HEK293 (cell line): ENCODE results near the gene RAI14.

Source experiments
- BCL11B ChIP-seq: fragments of 450-650 bp; formaldehyde crosslinking; IDR thresholded peaks from 2 replicates; pipeline ENCODE4 v1.5.1; 2016; ENCODE audit warnings: low read depth, missing biosample characterization, missing genetic modification characterization
- FEZF1 ChIP-seq: fragments of 450-650 bp; formaldehyde crosslinking; IDR thresholded peaks from 2 replicates; pipeline ENCODE4 v1.5.1; 2016; ENCODE audit warnings: missing biosample characterization, missing genetic modification characterization
- GLI2 ChIP-seq: fragments of 450-650 bp; formaldehyde crosslinking; IDR thresholded peaks from 2 replicates; pipeline ENCODE4; 2017; ENCODE audit warnings: missing biosample characterization, missing genetic modification characterization, low read depth, borderline replicate concordance
- GLI4 ChIP-seq: fragments of 450-650 bp; formaldehyde crosslinking; IDR thresholded peaks from 2 replicates; pipeline ENCODE4 v1.5.1; 2016; ENCODE audit warnings: missing biosample characterization, missing genetic modification characterization
- KLF1 ChIP-seq: fragments of 450-650 bp; formaldehyde crosslinking; IDR thresholded peaks from 2 replicates; pipeline ENCODE4 v1.5.1; 2016; ENCODE audit warnings: missing biosample characterization, missing genetic modification characterization
- KLF17 ChIP-seq: fragments of 450-650 bp; formaldehyde crosslinking; IDR thresholded peaks from 2 replicates; pipeline ENCODE4 v1.5.1; 2016; ENCODE audit warnings: missing biosample characterization, missing genetic modification characterization
- OSR2 ChIP-seq: fragments of 450-650 bp; formaldehyde crosslinking; IDR thresholded peaks from 2 replicates; pipeline ENCODE4 v1.5.1; 2016; ENCODE audit warnings: missing biosample characterization, missing genetic modification characterization
- PATZ1 ChIP-seq: fragments of 450-650 bp; formaldehyde crosslinking; IDR thresholded peaks from 2 replicates; pipeline ENCODE4 v1.5.1; 2016; ENCODE audit warnings: missing biosample characterization, missing genetic modification characterization
- YY2 ChIP-seq: fragments of 450-650 bp; formaldehyde crosslinking; IDR thresholded peaks from 2 replicates; pipeline ENCODE4 v1.5.1; 2016; ENCODE audit warnings: missing biosample characterization, missing genetic modification characterization
- ZBTB48 ChIP-seq: fragments of 450-650 bp; formaldehyde crosslinking; IDR thresholded peaks from 2 replicates; pipeline ENCODE4 v1.5.1; 2016; ENCODE audit warnings: missing biosample characterization, missing genetic modification characterization
- ZIC2 ChIP-seq: fragments of 450-650 bp; formaldehyde crosslinking; IDR thresholded peaks from 2 replicates; pipeline ENCODE4 v1.5.1; 2016; ENCODE audit warnings: missing biosample characterization, missing genetic modification characterization
- ZNF169 ChIP-seq: fragments of 450-650 bp; formaldehyde crosslinking; IDR thresholded peaks from 2 replicates; pipeline ENCODE4 v1.5.1; 2016; ENCODE audit warnings: missing biosample characterization, missing genetic modification characterization
- ZNF214 ChIP-seq: fragments of 450-650 bp; formaldehyde crosslinking; IDR thresholded peaks from 2 replicates; pipeline ENCODE4 v1.5.1; 2017; ENCODE audit warnings: missing biosample characterization, mild to moderate bottlenecking, missing genetic modification characterization, borderline replicate concordance
- ZNF23 ChIP-seq: fragments of 450-650 bp; formaldehyde crosslinking; IDR thresholded peaks from 2 replicates; pipeline ENCODE4 v1.5.1; 2016; ENCODE audit warnings: missing biosample characterization, missing genetic modification characterization, borderline replicate concordance
- ZNF24 ChIP-seq: fragments of 450-650 bp; formaldehyde crosslinking; IDR thresholded peaks from 2 replicates; pipeline ENCODE4 v1.5.1; 2016; ENCODE audit warnings: missing biosample characterization, missing genetic modification characterization
- ZNF292 ChIP-seq: fragments of 450-650 bp; formaldehyde crosslinking; IDR thresholded peaks from 2 replicates; pipeline ENCODE4 v1.5.1; 2016; ENCODE audit warnings: low read depth, missing biosample characterization, missing genetic modification characterization, borderline replicate concordance
- ZNF354C ChIP-seq: fragments of 450-650 bp; formaldehyde crosslinking; IDR thresholded peaks from 2 replicates; pipeline ENCODE4 v1.5.1; 2016; ENCODE audit warnings: missing biosample characterization, missing genetic modification characterization, low read depth, borderline replicate concordance
- ZNF398 ChIP-seq: fragments of 450-650 bp; formaldehyde crosslinking; IDR thresholded peaks from 2 replicates; pipeline ENCODE4 v1.5.1; 2017; ENCODE audit warnings: missing biosample characterization, missing genetic modification characterization
- ZNF404 ChIP-seq: fragments of 450-650 bp; formaldehyde crosslinking; IDR thresholded peaks from 2 replicates; pipeline ENCODE4 v1.5.1; 2017; ENCODE audit warnings: missing biosample characterization, missing genetic modification characterization
- ZNF426 ChIP-seq: fragments of 450-650 bp; formaldehyde crosslinking; IDR thresholded peaks from 2 replicates; pipeline ENCODE4 v1.5.1; 2017; ENCODE audit warnings: missing biosample characterization, missing genetic modification characterization, mild to moderate bottlenecking, inconsistent platforms, moderate library complexity
- ZNF449 ChIP-seq: fragments of 450-650 bp; formaldehyde crosslinking; IDR thresholded peaks from 2 replicates; pipeline ENCODE4 v1.5.1; 2017; ENCODE audit warnings: missing biosample characterization, mild to moderate bottlenecking, missing genetic modification characterization, moderate library complexity
- ZNF473 ChIP-seq: fragments of 450-650 bp; formaldehyde crosslinking; IDR thresholded peaks from 2 replicates; pipeline ENCODE4 v1.5.1; 2017; ENCODE audit warnings: missing biosample characterization, missing genetic modification characterization
- ZNF501 ChIP-seq: fragments of 450-650 bp; formaldehyde crosslinking; IDR thresholded peaks from 2 replicates; pipeline ENCODE4 v1.5.1; 2016; ENCODE audit warnings: missing biosample characterization, missing genetic modification characterization
- ZNF560 ChIP-seq: fragments of 450-650 bp; formaldehyde crosslinking; IDR thresholded peaks from 2 replicates; pipeline ENCODE4 v1.5.1; 2017; ENCODE audit warnings: missing biosample characterization, missing genetic modification characterization, borderline replicate concordance
- ZNF585B ChIP-seq: fragments of 450-650 bp; formaldehyde crosslinking; IDR thresholded peaks from 2 replicates; pipeline ENCODE4 v1.5.1; 2016; ENCODE audit warnings: missing biosample characterization, missing genetic modification characterization
- ZNF664 ChIP-seq: fragments of 450-650 bp; formaldehyde crosslinking; IDR thresholded peaks from 2 replicates; pipeline ENCODE4 v1.5.1; 2016; ENCODE audit warnings: missing biosample characterization, missing genetic modification characterization
- TF ChIP-seq, protein P1 (sequence below): fragments of 450-650 bp; formaldehyde crosslinking; IDR thresholded peaks from 2 replicates; pipeline ENCODE4 v1.5.1; 2016; ENCODE audit warnings: missing biosample characterization, missing genetic modification characterization
- TF ChIP-seq, protein P2 (sequence below): fragments of 450-650 bp; formaldehyde crosslinking; conservative IDR thresholded peaks from 2 replicates; pipeline ENCODE4 v1.5.1; 2016; ENCODE audit warnings: low read depth, missing biosample characterization, missing genetic modification characterization

Gene RAI14

GRCh38 chr5:34656001-34656699, at the start of gene RAI14 (continued):
- TF ChIP-seq, protein P1, sequence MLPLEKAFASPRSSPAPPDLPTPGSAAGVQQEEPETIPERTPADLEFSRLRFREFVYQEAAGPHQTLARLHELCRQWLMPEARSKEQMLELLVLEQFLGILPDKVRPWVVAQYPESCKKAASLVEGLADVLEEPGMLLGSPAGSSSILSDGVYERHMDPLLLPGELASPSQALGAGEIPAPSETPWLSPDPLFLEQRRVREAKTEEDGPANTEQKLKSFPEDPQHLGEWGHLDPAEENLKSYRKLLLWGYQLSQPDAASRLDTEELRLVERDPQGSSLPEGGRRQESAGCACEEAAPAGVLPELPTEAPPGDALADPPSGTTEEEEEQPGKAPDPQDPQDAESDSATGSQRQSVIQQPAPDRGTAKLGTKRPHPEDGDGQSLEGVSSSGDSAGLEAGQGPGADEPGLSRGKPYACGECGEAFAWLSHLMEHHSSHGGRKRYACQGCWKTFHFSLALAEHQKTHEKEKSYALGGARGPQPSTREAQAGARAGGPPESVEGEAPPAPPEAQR (tag by site-specific recombination): no peak
- no peak for TF ChIP-seq ZNF585B
- peak; percentile 71; the same call in 1 of the 2 replicates for TF ChIP-seq OSR2 (tag by site-specific recombination)
- TF ChIP-seq ZNF398 (tag by site-specific recombination): peak; percentile 87
- no peak for TF ChIP-seq ZNF24 (tag by site-specific recombination)
- no peak for TF ChIP-seq ZNF560
- no peak for TF ChIP-seq ZNF292 (tag by site-specific recombination)
- TF ChIP-seq ZNF404: no peak
- TF ChIP-seq ZNF501 (tag by site-specific recombination): no peak; the same call in 1 of the 2 replicates
- TF ChIP-seq ZNF664: no peak
- TF ChIP-seq YY2 (tag by site-specific recombination): no peak
- TF ChIP-seq KLF17 (tag by site-specific recombination): no peak; the same call in 1 of the 2 replicates
- TF ChIP-seq ZNF449 (tag by site-specific recombination): no peak
- TF ChIP-seq GLI2 (tag by site-specific recombination): no peak
- TF ChIP-seq ZNF169 (tag by site-specific recombination): no peak
- no peak for TF ChIP-seq ZNF23 (tag by site-specific recombination)
- no peak for TF ChIP-seq FEZF1
- no peak for TF ChIP-seq ZNF354C (tag by site-specific recombination)
- peak; percentile 87 for TF ChIP-seq PATZ1 (tag by site-specific recombination)
- no peak for TF ChIP-seq GLI4
- no peak for TF ChIP-seq ZNF214 (tag by site-specific recombination)
- TF ChIP-seq KLF1 (tag by site-specific recombination): 0 out of 2 replicates have a peak, but pooled peaks have one; percentile 19
- TF ChIP-seq, protein P2, sequence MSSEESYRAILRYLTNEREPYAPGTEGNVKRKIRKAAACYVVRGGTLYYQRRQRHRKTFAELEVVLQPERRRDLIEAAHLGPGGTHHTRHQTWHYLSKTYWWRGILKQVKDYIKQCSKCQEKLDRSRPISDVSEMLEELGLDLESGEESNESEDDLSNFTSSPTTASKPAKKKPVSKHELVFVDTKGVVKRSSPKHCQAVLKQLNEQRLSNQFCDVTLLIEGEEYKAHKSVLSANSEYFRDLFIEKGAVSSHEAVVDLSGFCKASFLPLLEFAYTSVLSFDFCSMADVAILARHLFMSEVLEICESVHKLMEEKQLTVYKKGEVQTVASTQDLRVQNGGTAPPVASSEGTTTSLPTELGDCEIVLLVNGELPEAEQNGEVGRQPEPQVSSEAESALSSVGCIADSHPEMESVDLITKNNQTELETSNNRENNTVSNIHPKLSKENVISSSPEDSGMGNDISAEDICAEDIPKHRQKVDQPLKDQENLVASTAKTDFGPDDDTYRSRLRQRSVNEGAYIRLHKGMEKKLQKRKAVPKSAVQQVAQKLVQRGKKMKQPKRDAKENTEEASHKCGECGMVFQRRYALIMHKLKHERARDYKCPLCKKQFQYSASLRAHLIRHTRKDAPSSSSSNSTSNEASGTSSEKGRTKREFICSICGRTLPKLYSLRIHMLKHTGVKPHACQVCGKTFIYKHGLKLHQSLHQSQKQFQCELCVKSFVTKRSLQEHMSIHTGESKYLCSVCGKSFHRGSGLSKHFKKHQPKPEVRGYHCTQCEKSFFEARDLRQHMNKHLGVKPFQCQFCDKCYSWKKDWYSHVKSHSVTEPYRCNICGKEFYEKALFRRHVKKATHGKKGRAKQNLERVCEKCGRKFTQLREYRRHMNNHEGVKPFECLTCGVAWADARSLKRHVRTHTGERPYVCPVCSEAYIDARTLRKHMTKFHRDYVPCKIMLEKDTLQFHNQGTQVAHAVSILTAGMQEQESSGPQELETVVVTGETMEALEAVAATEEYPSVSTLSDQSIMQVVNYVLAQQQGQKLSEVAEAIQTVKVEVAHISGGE (tag by site-specific recombination): peak; percentile 87
- 0 out of 2 replicates have a peak, but pooled peaks have one; percentile 88 for TF ChIP-seq BCL11B
- TF ChIP-seq ZIC2 (tag by site-specific recombination): no peak
- TF ChIP-seq ZNF473 (tag by site-specific recombination): no peak
- TF ChIP-seq ZNF426 (tag by site-specific recombination): no peak
- TF ChIP-seq ZBTB48 (tag by site-specific recombination): peak; percentile 16
